HepG2 (cell line): Measurements from ENCODE around the gene ARPC3. TPM values are rescaled to one million over a fixed set of nuclear protein-coding genes. Genes with fewer than 3 reads are reported as not detected.

Source experiments
- CBX1 ChIP-seq: IDR thresholded peaks from one replicate; pipeline ENCODE4 v1.6.1; 2016; ENCODE audit warnings: antibody characterized with exemption, low read depth
- ETV5 ChIP-seq: IDR thresholded peaks from 2 replicates; pipeline ENCODE4 v1.6.1; 2018; ENCODE audit warnings: missing biosample characterization, missing genetic modification reagents, inconsistent platforms, borderline replicate concordance
- EZH2 ChIP-seq: conservative IDR thresholded peaks from 2 replicates; pipeline ENCODE4 v1.6.1; 2012; ENCODE audit warnings: mild to moderate bottlenecking, low read depth, low read length, moderate library complexity
- FOXK2 ChIP-seq: fragments of 450-650 bp; IDR thresholded peaks from 2 replicates; pipeline ENCODE4 v1.6.1; 2016
- HNRNPH1 ChIP-seq: fragments of 200-400 bp; formaldehyde crosslinking; optimal IDR thresholded peaks from 2 replicates; pipeline ENCODE3; 2017; ENCODE audit warnings: mild to moderate bottlenecking, low read depth, low read length
- MTA1 ChIP-seq: sonication (generic); formaldehyde crosslinking; IDR thresholded peaks from 2 replicates; pipeline ENCODE4 v1.4.0; 2020; ENCODE audit warnings: missing genetic modification reagents, mild to moderate bottlenecking, borderline replicate concordance
- RFX1 ChIP-seq: fragments of 450-650 bp; IDR thresholded peaks from 2 replicates; pipeline ENCODE4 v1.6.1; 2017
- SAFB2 ChIP-seq: sonication (generic); formaldehyde crosslinking; IDR thresholded peaks from 2 replicates; pipeline ENCODE4 v1.5.1; 2020; ENCODE audit warnings: missing genetic modification reagents, low read depth, mild to moderate bottlenecking, borderline replicate concordance
- TAF1 ChIP-seq: sonication (generic); formaldehyde crosslinking; IDR thresholded peaks from 2 replicates; pipeline ENCODE4 v1.4.0; 2020; ENCODE audit warnings: missing genetic modification reagents
- TCF7 ChIP-seq: sonication (generic); IDR thresholded peaks from 2 replicates; pipeline ENCODE4 v1.6.1; 2016; ENCODE audit warnings: antibody characterized with exemption, low read depth
- ZFP41 ChIP-seq: sonication (generic); formaldehyde crosslinking; IDR thresholded peaks from 2 replicates; pipeline ENCODE4 v1.4.0; 2020; ENCODE audit warnings: mild to moderate bottlenecking, missing genetic modification reagents, borderline replicate concordance
- ZFY ChIP-seq: sonication (generic); formaldehyde crosslinking; IDR thresholded peaks from 2 replicates; pipeline ENCODE4 v1.4.0; 2020; ENCODE audit warnings: missing genetic modification reagents
- ZNF781 ChIP-seq: sonication (generic); formaldehyde crosslinking; IDR thresholded peaks from 2 replicates; pipeline ENCODE4 v1.5.1; 2020; ENCODE audit warnings: borderline replicate concordance, mild to moderate bottlenecking, missing genetic modification reagents; ENCODE audit errors: not compliant biosample characterization
- ZSCAN25 ChIP-seq: sonication (generic); formaldehyde crosslinking; IDR thresholded peaks from 2 replicates; pipeline ENCODE4 v1.8.0; 2022; ENCODE audit warnings: mild to moderate bottlenecking, missing genetic modification reagents
- polyA plus RNA-seq, 8 experiments: library from polyadenylated mRNA; depleted of rRNA in 3 of 8; stranded (reverse) in 7 of 8; unstranded in 1 of 8; fragments of >200 nt; fragmentation: Illumina TruSeq in 4 of 8; extraction: Trizol in 4 of 8; gene quantifications; 2 replicates each; pipeline versions ENCODE4 v1.2.1 to v1.2.3, GENCODE V29; 2011 to 2016; ENCODE audit warnings: low read depth in 4 of 8, missing spikeins in 1 of 8, mixed read lengths in 1 of 8; ENCODE audit not compliant: insufficient read depth in 1 of 8
- total RNA-seq, 5 experiments: library from RNA; depleted of rRNA; stranded (reverse); fragments of >200 nt; fragmentation: Illumina TruSeq; extraction: Trizol; gene quantifications; 2 replicates each; pipeline ENCODE4 v1.2.3, GENCODE V29; 2016; ENCODE audit warnings: low read depth in 1 of 5
- TF ChIP-seq, protein P1 (sequence below): IDR thresholded peaks from 2 replicates; pipeline ENCODE4 v1.6.1; 2016; ENCODE audit warnings: low read depth
- TF ChIP-seq, protein P2 (sequence below): sonication (generic); formaldehyde crosslinking; IDR thresholded peaks from 2 replicates; pipeline ENCODE4 v1.4.0; 2020; ENCODE audit warnings: missing genetic modification reagents
- TF ChIP-seq, protein P3 (sequence below): IDR thresholded peaks from 2 replicates; pipeline ENCODE4 v1.6.1; 2016; ENCODE audit warnings: low read depth, control low read depth
- TF ChIP-seq, protein P4 (sequence below): sonication (generic); formaldehyde crosslinking; IDR thresholded peaks from 2 replicates; pipeline ENCODE4 v1.8.1; 2023; ENCODE audit warnings: mild to moderate bottlenecking, missing genetic modification reagents
- TF ChIP-seq, protein P5 (sequence below): sonication (generic); formaldehyde crosslinking; IDR thresholded peaks from 2 replicates; pipeline ENCODE4 v1.4.0; 2020; ENCODE audit warnings: missing genetic modification reagents, borderline replicate concordance

The ARPC3 gene
- total and polyA plus RNA-seq, 2 of the 13 experiments (the other 11 are each of a cell fraction or from before 2014, with no cell fraction given): 32.7 to 234 TPM

DNA sequence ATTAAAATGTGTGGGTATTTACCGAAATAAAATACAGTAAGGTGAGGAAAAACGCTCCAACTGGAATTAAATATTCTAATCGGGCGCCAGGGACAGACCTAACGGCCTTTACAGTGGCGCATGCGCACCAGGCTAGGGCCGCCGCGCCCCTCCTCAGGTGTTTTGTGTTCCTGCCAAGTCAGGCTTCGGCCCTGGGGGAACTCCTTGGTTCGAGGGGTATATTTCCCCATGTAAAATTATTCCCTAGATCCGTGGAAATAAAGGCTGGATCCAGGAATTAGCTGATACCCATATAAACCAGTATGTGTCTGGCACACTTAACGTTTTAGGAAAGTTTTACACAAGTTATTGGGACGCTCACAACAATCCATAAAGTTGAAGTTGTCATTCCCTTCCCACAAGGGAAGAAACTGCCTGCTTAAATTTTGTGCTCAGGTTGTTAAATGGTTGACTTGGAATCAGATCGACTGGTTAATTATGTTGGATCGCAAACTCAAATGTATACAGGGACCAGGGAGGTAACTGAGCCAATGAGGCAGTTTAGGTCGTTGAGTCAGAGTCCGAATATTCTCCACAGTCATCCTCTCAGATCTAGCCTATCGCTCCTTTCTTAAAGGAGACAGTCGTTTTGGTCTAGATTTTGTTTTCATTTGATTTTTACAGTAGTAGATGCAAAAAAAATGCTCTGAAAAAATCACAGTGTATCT is 46.0 kb downstream of the ARPC3 start (continued):
- TF ChIP-seq CBX1 (no peak), RFX1 (no peak), ETV5 (CRISPR knock-in tag) (no peak), TCF7 (no peak), ZNF781 (CRISPR knock-in tag) (no peak), SAFB2 (CRISPR knock-in tag) (no peak), HNRNPH1 (no peak), ZSCAN25 (CRISPR knock-in tag) (0 out of 2 replicates have a peak, but pooled peaks have one; percentile 17), ZFY (no peak; the same call in none of the 2 replicates), MTA1 (no peak), FOXK2 (no peak), TAF1 (no peak; the same call in 1 of the 2 replicates), EZH2 (no peak), ZFP41 (CRISPR knock-in tag) (no peak)
- TF ChIP-seq, protein P1, sequence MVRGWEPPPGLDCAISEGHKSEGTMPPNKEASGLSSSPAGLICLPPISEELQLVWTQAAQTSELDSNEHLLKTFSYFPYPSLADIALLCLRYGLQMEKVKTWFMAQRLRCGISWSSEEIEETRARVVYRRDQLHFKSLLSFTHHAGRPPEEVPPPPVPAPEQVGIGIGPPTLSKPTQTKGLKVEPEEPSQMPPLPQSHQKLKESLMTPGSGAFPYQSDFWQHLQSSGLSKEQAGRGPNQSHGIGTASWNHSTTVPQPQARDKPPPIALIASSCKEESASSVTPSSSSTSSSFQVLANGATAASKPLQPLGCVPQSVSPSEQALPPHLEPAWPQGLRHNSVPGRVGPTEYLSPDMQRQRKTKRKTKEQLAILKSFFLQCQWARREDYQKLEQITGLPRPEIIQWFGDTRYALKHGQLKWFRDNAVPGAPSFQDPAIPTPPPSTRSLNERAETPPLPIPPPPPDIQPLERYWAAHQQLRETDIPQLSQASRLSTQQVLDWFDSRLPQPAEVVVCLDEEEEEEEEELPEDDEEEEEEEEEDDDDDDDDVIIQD: no peak
- TF ChIP-seq, protein P2, sequence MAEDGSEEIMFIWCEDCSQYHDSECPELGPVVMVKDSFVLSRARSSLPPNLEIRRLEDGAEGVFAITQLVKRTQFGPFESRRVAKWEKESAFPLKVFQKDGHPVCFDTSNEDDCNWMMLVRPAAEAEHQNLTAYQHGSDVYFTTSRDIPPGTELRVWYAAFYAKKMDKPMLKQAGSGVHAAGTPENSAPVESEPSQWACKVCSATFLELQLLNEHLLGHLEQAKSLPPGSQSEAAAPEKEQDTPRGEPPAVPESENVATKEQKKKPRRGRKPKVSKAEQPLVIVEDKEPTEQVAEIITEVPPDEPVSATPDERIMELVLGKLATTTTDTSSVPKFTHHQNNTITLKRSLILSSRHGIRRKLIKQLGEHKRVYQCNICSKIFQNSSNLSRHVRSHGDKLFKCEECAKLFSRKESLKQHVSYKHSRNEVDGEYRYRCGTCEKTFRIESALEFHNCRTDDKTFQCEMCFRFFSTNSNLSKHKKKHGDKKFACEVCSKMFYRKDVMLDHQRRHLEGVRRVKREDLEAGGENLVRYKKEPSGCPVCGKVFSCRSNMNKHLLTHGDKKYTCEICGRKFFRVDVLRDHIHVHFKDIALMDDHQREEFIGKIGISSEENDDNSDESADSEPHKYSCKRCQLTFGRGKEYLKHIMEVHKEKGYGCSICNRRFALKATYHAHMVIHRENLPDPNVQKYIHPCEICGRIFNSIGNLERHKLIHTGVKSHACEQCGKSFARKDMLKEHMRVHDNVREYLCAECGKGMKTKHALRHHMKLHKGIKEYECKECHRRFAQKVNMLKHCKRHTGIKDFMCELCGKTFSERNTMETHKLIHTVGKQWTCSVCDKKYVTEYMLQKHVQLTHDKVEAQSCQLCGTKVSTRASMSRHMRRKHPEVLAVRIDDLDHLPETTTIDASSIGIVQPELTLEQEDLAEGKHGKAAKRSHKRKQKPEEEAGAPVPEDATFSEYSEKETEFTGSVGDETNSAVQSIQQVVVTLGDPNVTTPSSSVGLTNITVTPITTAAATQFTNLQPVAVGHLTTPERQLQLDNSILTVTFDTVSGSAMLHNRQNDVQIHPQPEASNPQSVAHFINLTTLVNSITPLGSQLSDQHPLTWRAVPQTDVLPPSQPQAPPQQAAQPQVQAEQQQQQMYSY: no peak
- TF ChIP-seq, protein P3, sequence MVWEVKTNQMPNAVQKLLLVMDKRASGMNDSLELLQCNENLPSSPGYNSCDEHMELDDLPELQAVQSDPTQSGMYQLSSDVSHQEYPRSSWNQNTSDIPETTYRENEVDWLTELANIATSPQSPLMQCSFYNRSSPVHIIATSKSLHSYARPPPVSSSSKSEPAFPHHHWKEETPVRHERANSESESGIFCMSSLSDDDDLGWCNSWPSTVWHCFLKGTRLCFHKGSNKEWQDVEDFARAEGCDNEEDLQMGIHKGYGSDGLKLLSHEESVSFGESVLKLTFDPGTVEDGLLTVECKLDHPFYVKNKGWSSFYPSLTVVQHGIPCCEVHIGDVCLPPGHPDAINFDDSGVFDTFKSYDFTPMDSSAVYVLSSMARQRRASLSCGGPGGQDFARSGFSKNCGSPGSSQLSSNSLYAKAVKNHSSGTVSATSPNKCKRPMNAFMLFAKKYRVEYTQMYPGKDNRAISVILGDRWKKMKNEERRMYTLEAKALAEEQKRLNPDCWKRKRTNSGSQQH (CRISPR knock-in tag): no peak
- TF ChIP-seq, protein P4, sequence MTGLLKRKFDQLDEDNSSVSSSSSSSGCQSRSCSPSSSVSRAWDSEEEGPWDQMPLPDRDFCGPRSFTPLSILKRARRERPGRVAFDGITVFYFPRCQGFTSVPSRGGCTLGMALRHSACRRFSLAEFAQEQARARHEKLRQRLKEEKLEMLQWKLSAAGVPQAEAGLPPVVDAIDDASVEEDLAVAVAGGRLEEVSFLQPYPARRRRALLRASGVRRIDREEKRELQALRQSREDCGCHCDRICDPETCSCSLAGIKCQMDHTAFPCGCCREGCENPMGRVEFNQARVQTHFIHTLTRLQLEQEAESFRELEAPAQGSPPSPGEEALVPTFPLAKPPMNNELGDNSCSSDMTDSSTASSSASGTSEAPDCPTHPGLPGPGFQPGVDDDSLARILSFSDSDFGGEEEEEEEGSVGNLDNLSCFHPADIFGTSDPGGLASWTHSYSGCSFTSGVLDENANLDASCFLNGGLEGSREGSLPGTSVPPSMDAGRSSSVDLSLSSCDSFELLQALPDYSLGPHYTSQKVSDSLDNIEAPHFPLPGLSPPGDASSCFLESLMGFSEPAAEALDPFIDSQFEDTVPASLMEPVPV (CRISPR knock-in tag): no peak
- TF ChIP-seq, protein P5, sequence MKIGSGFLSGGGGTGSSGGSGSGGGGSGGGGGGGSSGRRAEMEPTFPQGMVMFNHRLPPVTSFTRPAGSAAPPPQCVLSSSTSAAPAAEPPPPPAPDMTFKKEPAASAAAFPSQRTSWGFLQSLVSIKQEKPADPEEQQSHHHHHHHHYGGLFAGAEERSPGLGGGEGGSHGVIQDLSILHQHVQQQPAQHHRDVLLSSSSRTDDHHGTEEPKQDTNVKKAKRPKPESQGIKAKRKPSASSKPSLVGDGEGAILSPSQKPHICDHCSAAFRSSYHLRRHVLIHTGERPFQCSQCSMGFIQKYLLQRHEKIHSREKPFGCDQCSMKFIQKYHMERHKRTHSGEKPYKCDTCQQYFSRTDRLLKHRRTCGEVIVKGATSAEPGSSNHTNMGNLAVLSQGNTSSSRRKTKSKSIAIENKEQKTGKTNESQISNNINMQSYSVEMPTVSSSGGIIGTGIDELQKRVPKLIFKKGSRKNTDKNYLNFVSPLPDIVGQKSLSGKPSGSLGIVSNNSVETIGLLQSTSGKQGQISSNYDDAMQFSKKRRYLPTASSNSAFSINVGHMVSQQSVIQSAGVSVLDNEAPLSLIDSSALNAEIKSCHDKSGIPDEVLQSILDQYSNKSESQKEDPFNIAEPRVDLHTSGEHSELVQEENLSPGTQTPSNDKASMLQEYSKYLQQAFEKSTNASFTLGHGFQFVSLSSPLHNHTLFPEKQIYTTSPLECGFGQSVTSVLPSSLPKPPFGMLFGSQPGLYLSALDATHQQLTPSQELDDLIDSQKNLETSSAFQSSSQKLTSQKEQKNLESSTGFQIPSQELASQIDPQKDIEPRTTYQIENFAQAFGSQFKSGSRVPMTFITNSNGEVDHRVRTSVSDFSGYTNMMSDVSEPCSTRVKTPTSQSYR: no peak
